KMS-11 (cell line): ENCODE results near the gene AAK1.

Experiments
- H2AFZ ChIP-seq: fragments of 200-600 bp; sonication (generic); 2 replicates; pipeline ENCODE4 v1.6.1; 2016; ENCODE audit warnings: antibody characterized with exemption, mixed run types, low read depth
- H3K27ac ChIP-seq: fragments of 200-600 bp; sonication (generic); 2 replicates; pipeline ENCODE4 v1.6.1; 2016; ENCODE audit warnings: mild to moderate bottlenecking, mixed run types
- H3K27me3 ChIP-seq: fragments of 200-600 bp; sonication (generic); 2 replicates; pipeline ENCODE4 v1.6.1; 2017; ENCODE audit warnings: mild to moderate bottlenecking, low read depth, mixed run types, moderate library complexity; ENCODE audit not compliant: insufficient read depth
- H3K36me3 ChIP-seq: fragments of 200-600 bp; sonication (generic); 2 replicates; pipeline ENCODE4 v1.6.1; 2017; ENCODE audit warnings: mild to moderate bottlenecking, mixed run types; ENCODE audit not compliant: insufficient read depth
- H3K4me1 ChIP-seq: fragments of 200-600 bp; sonication (generic); 2 replicates; pipeline ENCODE4 v1.6.1; 2016; ENCODE audit warnings: mild to moderate bottlenecking, low read depth, mixed run types; ENCODE audit not compliant: poor library complexity, severe bottlenecking
- H3K4me2 ChIP-seq: fragments of 200-600 bp; sonication (generic); 2 replicates; pipeline ENCODE4 v1.7.0; 2016; ENCODE audit warnings: mild to moderate bottlenecking, mixed run types
- H3K4me3 ChIP-seq: fragments of 200-600 bp; sonication (generic); IDR thresholded peaks from 2 replicates; pipeline ENCODE4 v1.6.1; 2017; ENCODE audit warnings: low read depth, low read length, mixed read lengths; ENCODE audit not compliant: insufficient read depth
- H3K79me2 ChIP-seq: fragments of 200-600 bp; sonication (generic); 2 replicates; pipeline ENCODE4 v1.6.1; 2016; ENCODE audit warnings: low read depth, mixed run types; ENCODE audit not compliant: insufficient read depth
- H3K9ac ChIP-seq: fragments of 200-600 bp; sonication (generic); 2 replicates; pipeline ENCODE4 v1.6.1; 2016; ENCODE audit warnings: mild to moderate bottlenecking, mixed run types
- H4K20me1 ChIP-seq: fragments of 200-600 bp; sonication (generic); 2 replicates; pipeline ENCODE4 v1.6.1; 2016; ENCODE audit warnings: mild to moderate bottlenecking, mixed run types; ENCODE audit not compliant: insufficient read depth
- TF ChIP-seq, protein P1 (sequence below): fragments of 200-600 bp; sonication (generic); conservative IDR thresholded peaks from 2 replicates; pipeline ENCODE4 v1.6.1; 2017; ENCODE audit warnings: low read depth, mild to moderate bottlenecking, antibody characterized with exemption, low read length, moderate library complexity, mixed read lengths

Gene AAK1

DNA sequence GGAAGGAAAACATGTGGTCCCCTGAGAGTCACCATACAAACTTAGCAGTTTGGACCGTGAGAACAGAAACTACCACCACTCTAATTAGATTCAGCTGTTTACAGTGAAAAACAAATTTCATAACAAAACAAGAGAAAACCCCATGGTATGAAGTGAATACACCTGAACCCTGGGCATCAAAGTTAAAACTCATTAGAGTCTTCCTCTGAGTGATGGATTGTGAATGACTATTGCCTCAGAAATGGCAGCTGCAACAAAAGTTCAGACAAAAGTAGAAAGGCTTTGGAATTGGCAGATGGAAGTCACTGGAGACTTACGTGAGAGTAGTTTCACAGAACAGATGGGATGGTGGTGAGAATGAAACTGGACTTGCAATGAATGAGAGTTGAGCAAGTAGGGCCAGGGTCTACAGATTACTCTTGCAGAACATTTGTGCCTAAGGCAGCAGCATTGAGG is 98.0 kb downstream of the AAK1 start:
- Histone ChIP-seq H3K27ac (no peak overlapping the region), H3K4me2 (no peak overlapping the region), H3K9ac (no peak overlapping the region), H2AFZ (no peak overlapping the region), H3K36me3 (no peaks in the 10 kb centered on the region), H3K27me3 (no peaks in the 10 kb centered on the region), H3K4me1 (peaks cover 8% of the 10 kb centered on the region), H4K20me1 (no peaks in the 10 kb centered on the region), H3K79me2 (no peaks in the 10 kb centered on the region), H3K4me3 (no peak overlapping the region)
- TF ChIP-seq, protein P1, sequence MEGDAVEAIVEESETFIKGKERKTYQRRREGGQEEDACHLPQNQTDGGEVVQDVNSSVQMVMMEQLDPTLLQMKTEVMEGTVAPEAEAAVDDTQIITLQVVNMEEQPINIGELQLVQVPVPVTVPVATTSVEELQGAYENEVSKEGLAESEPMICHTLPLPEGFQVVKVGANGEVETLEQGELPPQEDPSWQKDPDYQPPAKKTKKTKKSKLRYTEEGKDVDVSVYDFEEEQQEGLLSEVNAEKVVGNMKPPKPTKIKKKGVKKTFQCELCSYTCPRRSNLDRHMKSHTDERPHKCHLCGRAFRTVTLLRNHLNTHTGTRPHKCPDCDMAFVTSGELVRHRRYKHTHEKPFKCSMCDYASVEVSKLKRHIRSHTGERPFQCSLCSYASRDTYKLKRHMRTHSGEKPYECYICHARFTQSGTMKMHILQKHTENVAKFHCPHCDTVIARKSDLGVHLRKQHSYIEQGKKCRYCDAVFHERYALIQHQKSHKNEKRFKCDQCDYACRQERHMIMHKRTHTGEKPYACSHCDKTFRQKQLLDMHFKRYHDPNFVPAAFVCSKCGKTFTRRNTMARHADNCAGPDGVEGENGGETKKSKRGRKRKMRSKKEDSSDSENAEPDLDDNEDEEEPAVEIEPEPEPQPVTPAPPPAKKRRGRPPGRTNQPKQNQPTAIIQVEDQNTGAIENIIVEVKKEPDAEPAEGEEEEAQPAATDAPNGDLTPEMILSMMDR = no peak

DNA sequence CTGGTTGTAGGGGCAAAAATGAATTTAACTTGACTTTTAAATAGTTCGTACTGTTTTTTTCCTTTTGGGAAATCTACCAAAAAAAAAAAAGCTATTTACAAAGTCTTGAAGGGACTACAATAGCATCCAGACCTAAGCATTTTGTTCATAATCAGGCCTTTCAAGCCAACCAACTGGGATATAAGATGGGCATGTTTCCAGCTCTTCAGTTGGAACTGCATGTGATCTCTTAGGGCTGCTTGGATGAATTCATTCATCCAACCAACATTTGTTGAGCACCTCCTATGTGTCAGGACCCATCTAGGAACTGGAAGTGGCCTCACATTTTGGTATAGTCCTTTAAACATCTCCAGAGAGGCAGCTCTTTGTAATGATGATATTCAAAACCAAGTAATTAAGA is 98.6 kb downstream of the AAK1 start:
- Histone ChIP-seq H3K4me1 (peaks cover 8% of the 10 kb centered on the region), H4K20me1 (no peaks in the 10 kb centered on the region), H3K27ac (no peak overlapping the region), H3K79me2 (no peaks in the 10 kb centered on the region), H3K27me3 (no peaks in the 10 kb centered on the region), H3K4me3 (no peak overlapping the region), H3K9ac (no peak overlapping the region), H2AFZ (no peak overlapping the region), H3K36me3 (no peaks in the 10 kb centered on the region), H3K4me2 (no peak overlapping the region)
- TF ChIP-seq, protein P1 = no peak

DNA sequence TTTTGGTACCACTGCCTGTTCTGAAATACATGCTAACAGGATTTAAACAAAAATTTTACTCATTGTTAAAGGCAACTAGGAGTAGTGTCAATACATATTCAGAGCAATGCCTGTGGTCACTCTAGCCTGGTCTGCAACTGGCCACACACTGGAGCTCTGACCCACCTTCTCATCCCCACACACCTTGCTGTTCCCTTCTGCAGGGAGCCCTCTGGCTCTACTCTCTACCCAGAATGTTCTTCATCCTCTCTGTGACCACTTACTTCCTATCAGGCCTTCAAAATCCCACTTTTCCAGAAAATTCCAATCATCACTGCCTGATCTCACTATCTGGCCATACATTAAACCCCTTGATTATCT is 104.0 kb downstream of the AAK1 start:
- H2AFZ ChIP-seq = no peak overlapping the region
- peaks cover 10% of the 10 kb centered on the region for H3K4me1 ChIP-seq
- H3K4me2 ChIP-seq = no peak overlapping the region
- H3K4me3 ChIP-seq = no peak overlapping the region
- H3K27ac ChIP-seq = no peak overlapping the region
- H3K9ac ChIP-seq = no peak overlapping the region
- H3K27me3 ChIP-seq = no peaks in the 10 kb centered on the region
- H3K36me3 ChIP-seq = no peaks in the 10 kb centered on the region
- H4K20me1 ChIP-seq = no peaks in the 10 kb centered on the region
- H3K79me2 ChIP-seq = no peaks in the 10 kb centered on the region
- TF ChIP-seq, protein P1 = no peak

DNA sequence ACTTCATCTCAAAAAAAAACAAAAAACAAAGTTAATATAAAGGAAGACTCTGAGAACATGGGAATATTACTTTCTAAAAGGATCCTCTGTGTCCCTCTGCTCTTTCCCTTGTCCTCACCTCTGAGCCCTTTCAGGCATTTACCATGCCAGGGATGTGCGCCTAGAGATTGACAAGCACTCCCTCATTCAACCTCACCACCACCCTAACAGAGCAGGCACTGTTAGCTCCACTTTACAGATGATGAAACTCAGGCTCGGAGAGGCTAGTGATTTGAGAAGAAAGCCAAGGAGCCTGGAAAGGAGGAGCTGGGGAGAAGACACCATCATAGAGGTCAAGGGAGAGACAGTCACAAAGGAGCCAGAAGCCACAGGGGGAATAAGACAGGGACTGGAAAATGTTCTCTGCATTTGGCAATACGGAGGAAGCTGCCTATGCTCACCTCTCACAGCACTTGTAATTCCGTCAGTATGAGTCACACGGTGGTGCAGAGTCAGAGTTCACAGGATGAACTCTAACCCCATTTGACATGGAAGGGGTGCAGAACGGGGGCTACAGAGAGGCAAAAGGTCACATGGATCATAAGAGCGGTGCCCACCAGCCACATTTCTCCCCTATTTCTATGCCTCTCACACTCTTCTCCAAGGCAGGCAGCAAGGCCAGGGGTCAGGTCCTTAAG is 104.5 kb downstream of the AAK1 start:
- Histone ChIP-seq H3K9ac (no peak overlapping the region), H3K4me3 (no peak overlapping the region), H3K36me3 (no peaks in the 10 kb centered on the region), H4K20me1 (no peaks in the 10 kb centered on the region), H3K79me2 (no peaks in the 10 kb centered on the region), H3K4me1 (peaks cover 10% of the 10 kb centered on the region), H3K27ac (no peak overlapping the region), H2AFZ (no peak overlapping the region), H3K27me3 (no peaks in the 10 kb centered on the region), H3K4me2 (no peak overlapping the region)
- TF ChIP-seq, protein P1 = no peak
